HL-60/S4 treated with retinoic acid at 250 ng/mL for 4 days and 3 days (cell line): ENCODE data around the gene C9orf57.

Source experiments
- in situ Hi-C: fragments of 300-500 bp; cut with MboI; formaldehyde crosslinking; loops from 2 replicates; pipeline ENCODE4 v1.7.0; 2022; ENCODE audit warnings: low sequenced_read_pairs

C9orf57 gene

GRCh38 chr9:72029986-72030385, 30.4 kb downstream of the C9orf57 start:
- in situ Hi-C loops, result loop anchor here (25.0 kb wide), 2 partner anchors 782 to 1032 kb away; no protein-coding TSS in a partner anchor

DNA sequence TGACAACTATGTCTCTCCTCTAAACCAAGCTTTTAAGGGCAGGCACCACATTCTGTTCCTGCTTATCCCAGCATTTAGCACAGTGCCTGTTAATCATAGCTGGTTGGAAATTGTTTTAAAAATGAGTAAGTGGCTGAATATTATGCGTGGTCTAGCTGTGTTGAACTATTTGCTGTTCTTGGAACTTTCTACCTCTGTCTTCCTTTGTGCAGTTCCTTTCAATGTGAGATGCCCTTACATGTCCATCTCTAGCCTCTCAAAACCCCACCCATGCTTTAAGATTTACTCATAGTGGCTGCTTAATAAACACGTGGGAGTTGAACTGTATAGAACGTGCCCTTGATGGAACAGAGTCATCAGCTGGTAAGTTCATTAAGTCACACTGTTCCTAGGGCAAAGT, 34.5 kb downstream of the C9orf57 start:
- in situ Hi-C loops, result loop anchor here (25.0 kb wide), 2 partner anchors 786 to 1036 kb away; no protein-coding TSS in a partner anchor

DNA sequence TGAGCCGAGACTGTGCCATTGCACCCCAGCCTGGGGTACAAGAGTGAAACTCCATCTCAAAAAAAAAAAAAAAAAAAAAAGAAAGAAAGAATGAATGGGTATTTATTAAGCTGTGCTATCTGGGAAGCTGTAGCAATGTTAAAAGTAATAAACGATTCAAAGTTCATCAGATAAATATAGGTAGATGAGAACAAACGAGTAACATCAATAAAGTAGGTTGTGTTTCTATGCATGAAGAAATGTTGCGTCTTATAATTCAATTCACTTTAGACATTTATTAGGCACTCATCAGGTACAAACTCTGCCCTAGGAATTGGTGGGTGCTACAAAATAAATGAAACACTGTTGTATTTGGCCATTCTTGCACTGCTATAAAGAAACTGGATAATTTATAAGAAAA, 36.8 kb downstream of the C9orf57 start:
- in situ Hi-C loops, result loop anchor here (25.0 kb wide), 1 partner anchor 411 kb away; no protein-coding TSS in a partner anchor

GRCh38 chr9:72022841-72023240, 37.6 kb downstream of the C9orf57 start:
- in situ Hi-C loops, result loop anchor here (25.0 kb wide), 1 partner anchor 411 kb away; no protein-coding TSS in a partner anchor

DNA sequence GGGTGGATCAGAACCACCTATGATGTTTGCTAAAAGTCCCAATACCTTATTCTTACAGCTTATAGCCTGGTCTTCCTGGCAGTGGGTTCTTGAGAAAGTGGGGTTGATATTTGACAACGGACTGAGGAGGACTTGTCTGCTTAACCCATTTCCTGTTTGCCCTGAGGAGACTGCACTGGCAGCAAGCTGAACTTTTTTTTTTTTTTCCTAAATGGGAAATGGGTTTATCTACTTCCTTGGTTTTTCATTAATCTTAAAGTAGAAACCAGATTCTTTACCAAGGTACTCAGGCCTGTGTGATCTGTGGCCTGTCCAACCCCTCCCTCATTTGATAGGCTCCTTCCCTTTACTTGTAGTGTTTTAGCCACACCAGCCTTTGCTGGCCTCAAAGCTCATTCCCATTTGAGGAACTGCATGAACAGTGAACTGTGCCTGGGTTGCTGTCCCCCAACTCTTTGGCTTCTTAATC, 47.1 kb downstream of the C9orf57 start:
- in situ Hi-C loops, result loop anchor here (10.0 to 25.0 kb wide), 2 partner anchors 209 to 401 kb away; no protein-coding TSS in a partner anchor

GRCh38 chr9:72012646-72013045, 47.8 kb downstream of the C9orf57 start:
- in situ Hi-C loops, result loop anchor here (10.0 to 25.0 kb wide), 2 partner anchors 208 to 400 kb away; no protein-coding TSS in a partner anchor

GRCh38 chr9:72007726-72008125, 52.7 kb downstream of the C9orf57 start:
- in situ Hi-C loops, result loop anchor here (25.0 kb wide), 1 partner anchor 395 kb away; no protein-coding TSS in a partner anchor

GRCh38 chr9:72006501-72006900, 53.9 kb downstream of the C9orf57 start:
- in situ Hi-C loops, result loop anchor here (25.0 kb wide), 1 partner anchor 394 kb away; no protein-coding TSS in a partner anchor

DNA sequence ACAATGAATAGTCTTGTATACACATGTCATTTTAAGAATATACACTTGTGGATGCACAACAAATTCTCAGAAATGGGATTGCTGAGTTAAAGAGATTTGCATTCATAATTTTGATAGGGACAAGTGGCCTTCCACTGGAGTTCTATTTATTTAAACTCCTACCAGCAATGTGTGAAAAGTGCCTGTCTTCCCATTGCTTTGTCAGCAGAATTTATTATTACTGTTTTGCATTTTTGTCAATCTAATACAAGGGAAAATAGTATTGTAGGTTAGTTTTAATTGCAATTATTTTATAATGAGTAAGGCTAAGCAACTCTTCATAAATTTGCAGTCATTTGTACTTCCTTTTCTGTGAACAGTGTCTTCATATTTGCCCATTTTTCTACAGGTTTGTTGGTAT, 55.0 kb downstream of the C9orf57 start:
- in situ Hi-C loops, result loop anchor here (25.0 kb wide), 1 partner anchor 393 kb away; no protein-coding TSS in a partner anchor
